GM21390 (cell line): Measurements from ENCODE around the gene DNPEP.

Experiments
- ATAC-seq: cut with Tn5 transposase; IDR thresholded peaks from one replicate; pipeline ENCODE4 v1.9.1; 2021; ENCODE audit not compliant: unreplicated experiment

The DNPEP gene

DNA sequence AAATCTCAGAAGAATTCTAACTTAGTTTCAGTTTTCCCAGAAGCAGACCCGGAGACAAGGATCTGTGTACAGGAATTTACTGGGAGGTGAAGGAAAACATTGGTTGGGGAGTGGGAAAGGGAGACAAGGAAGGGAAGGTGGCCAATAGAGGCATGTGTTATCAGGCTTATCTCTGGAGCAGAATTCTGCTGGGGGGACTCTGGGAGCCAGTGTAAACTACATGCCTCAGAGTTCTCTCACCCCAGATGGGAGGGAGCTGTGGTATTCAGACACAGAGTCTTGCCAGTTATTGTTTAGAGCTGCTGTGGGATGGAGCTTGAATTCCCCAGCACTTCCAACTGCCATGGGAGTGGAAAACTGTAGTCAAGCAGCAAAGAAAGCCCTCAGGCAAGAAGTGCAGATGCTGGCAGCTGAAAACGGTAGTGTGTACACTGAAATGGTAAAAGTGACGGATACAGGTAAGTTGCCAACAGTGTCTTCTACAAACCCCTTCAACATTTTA, 19.0 kb downstream of the DNPEP start:
- ATAC-seq = no peak

DNA sequence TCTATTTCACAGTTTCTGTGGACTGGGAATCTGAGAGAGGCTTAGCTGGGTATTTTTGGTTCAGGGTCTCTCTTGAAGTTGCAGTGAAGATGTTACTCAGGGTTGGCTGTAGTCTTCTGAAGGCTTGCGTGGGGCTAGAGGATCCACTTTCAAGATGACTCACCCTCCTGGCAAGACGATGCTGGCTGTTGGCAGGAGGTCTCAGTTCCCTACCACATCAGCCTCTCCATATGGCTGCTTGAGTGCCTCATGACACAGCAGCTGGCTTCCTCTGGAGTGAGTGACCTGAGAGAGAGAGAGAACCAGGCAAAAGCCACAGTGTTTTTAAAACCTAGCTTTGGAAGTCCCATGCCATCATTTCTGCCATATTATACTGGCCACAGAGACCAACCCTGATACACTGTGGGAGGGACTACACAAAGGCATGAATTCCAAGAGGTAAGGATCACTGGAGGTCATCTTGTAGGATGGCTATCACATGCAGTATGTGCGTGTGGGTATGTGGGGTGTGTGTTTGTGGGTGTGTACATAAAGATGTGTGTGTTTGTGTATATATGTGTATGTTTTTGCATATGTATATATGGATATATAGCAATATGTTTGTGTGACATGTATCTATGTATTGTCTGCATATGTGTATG, 25.1 kb downstream of the DNPEP start:
- peak; percentile 82 for ATAC-seq

DNA sequence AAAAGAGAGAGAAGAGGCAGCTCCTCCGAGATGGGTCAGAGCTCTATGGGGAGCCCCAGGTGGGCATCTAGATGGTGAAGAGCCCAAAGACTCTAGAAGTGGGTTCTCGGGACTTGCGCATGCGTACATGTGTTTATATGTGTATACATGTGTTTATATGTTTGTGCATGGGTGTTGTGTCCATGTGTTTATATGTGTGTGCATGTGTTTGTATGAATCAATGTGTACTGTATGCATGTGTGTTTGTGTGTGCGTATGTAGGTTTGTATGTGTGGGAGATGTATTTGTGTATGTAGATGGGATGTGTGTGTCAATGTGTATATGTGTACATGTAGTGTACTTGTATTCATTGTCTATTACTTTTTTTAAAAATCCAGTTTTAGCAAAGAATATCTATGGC, 25.6 kb downstream of the DNPEP start:
- no peak for ATAC-seq

DNA sequence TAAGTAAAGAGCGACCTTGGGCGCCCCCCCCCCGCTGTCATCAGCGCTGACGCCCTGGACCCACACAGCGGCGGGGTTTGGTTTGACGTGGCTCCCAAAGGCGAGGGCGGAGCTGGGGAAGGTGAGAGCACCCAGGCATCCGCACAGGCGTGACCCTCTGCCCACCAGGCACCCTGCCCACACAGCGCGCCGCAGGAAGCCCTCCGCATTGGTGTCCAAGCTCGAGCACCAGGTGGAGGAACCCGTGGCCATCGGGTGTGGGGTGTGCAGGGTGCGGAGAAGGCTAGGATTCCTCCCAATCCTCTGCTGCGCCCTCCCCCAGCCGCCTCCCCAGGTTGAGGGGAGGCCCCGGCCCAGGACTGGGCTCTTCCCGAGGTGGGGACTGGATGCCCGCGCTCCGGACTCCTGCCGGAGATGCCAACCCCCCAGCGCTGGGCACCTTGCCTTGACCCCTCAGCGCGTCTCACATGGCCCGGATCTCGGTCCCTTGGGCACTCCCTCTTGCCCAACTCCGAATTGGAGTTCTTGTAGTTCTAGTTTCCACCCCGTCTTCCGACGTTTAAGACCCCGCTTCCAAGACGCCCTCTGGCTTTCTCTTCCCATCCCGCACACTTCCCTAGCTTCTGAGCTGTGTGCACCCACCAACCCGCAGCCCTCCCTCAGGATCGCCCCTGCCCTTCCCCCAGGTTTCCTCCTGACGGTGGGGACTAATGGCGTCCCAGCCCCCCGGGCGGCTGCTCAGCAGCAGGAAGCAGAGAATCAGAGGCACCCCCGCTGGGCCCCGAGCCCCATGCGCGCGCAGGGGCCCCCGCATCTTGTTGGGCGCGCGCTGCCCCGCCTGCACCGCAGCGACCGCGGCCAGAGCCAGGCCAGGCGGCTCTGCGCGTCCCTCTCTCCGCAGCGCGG, 29.3 kb downstream of the DNPEP start:
- ATAC-seq = no peak

DNA sequence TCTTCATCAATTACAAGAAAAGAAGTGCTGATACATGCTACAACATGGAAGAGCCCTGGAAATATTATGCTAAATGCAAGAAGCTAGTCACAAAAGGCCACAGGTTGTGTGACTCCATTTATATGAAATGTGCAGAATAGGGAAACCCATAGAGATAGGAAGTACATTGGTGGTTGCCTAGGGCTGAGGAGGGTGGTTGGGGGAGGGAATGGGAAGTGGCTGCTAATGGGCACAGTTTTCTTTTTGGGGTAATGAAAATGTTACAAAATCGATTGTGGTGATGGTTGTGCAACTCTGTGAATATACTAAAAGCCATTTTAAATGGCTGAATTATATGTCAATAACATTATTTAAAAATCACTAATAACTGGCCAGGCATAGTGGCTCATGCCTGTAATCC, 30.9 kb downstream of the DNPEP start:
- no peak for ATAC-seq

DNA sequence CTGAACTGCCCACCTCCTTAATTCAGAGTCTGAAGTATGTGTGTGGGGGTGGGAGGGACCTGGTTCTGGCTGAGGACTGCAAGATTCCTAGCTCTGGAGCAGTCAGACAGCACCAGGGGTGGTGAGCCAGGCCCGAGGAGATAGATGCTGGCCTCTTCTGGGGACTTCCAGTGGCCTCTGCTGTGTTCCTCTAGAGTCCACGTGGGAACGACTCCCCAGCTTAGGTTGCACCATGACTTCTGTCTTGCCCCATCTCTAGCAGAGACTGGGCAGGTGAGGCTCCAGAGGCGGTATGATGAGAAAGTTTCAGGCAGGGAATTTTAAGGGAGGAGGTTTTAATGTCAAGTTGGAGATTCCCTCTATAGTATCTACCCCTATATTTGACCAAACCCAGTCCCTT, 33.1 kb downstream of the DNPEP start:
- ATAC-seq = no peak

DNA sequence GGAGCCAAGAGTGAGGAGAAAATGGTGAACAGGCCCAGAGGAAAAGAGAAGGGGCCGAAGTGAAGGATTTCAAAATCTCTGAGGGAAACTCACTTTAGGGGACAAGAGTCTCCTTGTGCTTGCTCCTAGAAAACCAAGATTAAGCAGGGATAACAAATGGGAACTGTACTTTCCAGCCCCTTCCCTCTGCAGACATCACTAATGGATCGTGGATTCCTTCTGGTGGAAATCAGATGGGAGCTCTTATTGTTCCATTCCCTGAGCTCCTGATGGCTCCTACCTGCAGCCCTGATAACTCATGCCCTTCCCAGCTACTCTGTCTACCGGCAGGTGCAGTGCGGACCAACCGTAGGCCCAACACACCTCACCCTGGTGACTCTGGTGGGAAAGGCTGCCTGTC, 34.6 kb downstream of the DNPEP start:
- no peak for ATAC-seq

DNA sequence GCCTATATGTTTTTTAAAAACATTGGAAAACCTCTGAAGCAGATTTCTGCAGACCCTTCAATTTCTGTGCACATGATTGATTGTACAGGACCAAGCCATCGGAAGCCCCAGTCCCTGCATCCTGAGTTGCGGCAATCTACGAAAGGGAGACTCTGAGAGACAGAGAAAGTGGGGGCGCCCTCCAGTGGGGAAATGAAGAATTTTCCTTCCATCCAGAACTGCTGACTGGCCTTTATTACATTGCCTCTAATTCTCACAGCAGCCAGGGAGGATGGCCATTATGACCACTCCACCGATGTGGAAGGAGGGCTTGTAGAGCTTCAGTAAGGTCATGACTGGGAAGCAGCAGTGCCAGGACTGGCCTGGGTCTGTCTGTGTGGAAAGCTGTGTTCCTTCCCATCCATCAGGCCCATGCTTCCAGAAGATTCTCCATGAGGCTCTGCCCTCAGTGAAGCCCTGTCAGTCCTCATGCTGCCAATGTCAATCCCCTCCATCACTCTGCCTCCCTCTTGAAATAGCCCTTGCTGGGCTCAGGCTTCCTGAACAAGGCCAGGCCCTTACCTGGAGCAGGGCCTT, 35.2 kb downstream of the DNPEP start:
- peak; percentile 60 for ATAC-seq

DNA sequence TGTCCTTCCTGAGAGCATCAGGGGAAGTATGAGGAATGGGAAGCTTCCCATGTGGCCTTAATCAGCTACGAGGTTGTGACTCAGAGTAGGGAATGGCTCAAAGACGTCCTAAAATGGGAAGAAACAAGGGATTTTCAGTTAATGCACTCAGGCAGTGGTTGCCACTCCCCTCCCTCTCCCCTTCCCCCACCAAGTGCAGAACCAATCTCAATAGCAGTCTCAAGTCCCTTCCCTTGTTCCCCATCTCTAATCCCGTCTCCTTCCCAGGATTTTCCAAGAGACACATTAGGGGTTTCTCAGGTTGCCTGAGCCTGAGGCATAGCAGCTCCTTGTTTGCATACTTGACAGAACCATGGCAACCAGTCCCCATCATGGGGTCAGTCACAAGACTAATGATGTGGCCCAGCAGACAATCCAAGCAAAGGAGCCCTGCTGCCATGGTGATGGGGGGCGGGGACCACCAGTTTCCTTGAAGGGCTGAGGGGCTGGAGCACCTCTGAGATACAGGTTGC, 36.9 kb downstream of the DNPEP start:
- no peak for ATAC-seq

DNA sequence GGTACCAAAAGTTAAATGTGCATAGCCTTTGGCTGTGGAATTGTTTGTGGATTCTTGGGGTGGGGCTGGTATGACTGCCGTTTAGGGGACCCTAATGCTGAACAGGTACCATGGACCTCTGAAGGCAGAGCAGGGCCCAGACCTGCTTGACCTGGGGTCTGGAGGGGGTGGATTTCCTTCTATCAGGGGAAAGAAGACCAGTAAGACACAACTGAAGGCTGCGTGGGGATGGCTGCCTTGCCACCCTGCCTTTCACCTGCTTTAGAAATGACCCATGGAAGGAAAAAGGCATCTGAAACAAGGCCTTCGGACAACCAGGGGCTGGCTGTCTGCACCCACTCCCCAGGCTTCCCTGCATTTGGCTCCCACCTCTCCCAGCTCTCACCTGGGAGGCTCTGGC, 37.5 kb downstream of the DNPEP start:
- no peak for ATAC-seq

DNA sequence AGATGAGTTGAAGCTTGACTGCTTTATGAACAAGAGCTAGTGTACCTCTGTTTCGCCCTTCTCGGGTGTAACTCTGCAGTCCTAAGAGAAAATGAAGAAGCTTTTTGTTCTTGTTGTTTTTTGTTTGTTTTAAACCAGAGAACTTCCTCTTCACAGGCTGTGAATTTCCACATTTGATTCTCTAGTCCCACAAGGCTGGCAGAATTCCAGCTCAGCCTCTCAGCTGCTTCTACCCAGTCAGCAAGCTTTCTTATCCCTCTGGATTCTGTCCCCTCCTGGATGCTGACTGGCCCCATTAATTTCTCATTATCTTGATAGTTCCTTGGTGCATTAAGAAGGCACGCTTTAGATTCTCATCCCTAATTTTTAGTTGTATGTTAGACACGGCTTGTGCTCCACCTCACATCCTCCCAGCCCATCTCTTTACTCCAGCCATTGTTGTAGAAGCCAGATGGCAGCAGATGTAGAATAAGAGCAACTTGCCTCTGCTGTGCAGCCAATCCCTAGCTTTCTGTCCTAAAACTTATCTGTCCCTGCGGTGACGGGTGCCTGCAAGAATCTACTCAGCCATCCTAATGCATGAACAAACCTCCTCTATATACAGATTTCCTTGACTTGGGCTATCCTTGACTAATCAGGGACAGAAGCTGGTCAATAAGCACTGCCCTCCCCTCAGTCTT, 42.8 kb downstream of the DNPEP start:
- ATAC-seq = no peak

DNA sequence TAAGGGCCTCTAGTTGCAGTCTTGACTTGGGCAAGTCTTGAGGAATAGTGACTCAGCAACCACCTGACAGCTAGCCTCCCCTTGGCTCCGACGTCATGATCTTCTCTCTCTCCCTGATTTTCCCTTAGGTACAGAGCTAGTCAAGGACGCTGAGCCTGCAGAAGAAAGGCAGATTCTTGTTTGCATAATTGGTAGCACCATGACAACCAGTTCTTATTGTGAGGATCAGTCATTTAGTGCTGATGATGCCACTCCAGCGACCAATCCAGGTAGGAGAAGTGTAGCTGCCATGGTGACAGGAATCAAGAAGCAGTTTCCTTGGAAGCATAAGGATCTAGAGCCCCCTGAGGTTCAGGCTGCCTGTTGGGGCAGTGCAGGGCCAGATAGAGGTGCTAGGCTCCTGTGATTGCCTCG, 52.3 kb downstream of the DNPEP start:
- ATAC-seq = no peak

DNA sequence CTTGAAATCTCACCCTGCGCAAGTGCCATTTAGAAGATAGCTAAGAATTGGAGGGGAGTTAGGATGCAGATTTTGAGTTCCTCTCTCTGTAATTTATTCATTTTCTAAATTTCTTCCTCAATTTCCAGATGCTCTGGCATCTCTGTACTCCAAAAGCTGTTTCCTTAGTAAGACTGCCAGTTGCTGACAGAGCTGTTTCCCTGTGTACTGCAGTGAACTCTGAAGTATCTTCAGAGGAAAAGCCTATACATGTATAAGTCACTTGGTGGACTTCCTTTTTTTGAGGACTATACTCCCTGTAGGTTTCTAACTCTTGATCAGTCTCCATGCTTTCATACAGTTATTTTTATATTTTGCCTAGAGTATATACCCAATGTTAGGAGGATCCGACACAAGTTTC, 53.6 kb downstream of the DNPEP start:
- ATAC-seq = no peak

DNA sequence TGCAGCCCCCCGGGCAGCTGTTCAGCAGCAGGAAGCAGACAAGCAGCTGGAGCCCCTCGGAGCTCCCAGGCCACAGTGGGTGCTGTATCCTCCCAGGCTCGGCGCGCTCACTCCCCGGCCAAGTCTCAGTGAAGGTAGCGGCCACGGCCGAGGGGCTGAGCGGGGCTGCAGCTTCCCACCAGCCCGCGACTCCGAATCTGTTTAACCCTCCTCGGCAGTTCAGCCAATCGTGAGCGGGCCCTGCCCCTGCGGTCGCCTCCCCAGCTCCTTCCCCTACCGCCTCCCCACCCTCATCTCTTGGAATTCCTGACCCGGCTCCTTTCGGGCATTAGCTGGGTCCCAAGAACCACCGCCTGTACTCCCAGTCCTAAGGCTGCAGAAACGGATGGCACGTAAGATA, 55.2 kb downstream of the DNPEP start, which contains the start of gene RESP18:
TSS of gene RESP18 (minus strand) at position 203 of the 400 bp plus-strand sequence.
- ATAC-seq = no peak

DNA sequence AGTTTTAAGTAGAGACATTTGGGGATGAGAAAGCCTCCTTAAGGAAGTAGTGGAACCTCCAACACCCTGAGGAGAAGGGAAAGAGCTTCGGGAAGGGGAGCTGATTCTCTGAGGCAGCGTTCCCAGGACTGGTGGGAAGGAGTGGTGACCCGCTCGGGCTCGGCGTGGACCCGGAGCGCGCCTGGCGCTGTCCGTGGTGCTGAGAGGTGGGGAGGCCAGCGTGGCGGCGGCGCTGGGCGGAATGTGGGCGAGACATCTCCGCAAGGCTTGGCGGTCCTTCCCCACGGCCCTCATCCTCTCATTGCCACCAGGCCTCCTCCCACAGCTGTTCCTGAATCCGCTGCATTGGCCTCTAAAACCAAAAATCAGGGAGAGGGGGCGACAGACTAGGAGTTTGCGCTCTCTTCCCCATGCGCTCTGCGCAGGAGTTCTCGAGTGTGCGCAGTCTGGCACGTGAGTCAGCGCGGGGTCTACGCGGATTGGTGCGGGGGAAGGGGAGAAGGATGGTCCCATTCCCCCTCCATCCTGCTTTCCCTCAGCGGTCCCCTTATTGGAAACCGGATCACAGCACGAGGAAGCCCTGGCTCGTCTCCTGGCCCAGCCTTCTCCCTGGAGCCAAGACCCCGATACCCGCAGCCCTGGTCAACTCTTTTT, 56.0 kb downstream of the DNPEP start:
- ATAC-seq = no peak

DNA sequence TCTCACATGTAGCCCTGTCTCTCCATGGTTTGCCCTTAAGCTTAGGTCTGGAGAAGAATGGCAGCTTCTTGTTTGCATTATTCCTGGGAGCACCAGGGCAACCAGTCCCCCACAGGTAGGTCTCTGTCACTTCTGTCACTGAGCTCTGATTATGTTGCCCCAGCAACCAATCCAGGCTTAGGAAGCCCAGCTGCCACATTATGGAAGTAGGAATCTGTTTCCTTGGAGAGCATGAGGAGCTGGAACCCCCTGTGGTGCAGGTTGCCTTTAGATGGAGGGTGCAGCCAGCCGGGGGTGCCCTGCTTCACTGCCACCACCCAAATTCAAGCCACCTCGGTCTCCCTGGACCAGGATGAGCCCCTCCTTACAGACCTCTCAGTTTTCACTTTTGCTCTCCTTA, 60.0 kb downstream of the DNPEP start:
- no peak for ATAC-seq

DNA sequence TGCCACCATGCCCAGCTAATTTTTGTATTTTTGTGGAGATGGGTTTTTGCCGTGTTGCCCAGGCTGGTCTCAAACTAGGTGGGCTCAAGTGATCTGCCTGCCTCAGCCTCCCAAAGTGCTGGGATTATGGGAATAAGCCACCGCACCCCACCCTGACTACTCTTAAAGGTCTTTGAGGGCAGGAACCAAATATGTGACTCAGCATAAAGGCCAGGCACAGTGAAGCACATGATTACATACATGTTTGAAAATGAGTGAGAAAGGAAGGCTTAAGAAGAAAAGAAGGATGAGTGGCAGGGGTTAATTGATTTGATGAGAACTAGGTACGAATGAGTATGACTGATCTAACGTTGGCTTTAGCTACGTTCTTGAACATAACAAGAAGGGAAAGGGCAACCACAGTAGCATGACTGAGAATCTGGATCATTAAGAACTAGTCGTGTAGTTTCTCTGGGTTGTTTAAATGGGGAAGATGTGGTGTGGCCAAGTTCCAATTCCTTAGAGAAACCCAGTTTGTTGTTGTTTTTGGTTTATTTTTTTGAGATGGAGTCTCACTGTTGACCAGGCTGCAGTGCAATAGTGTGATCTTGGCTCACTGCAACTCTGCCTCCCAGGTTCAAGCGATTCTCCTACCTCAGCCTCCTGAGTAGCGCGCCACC, 61.9 kb downstream of the DNPEP start:
- ATAC-seq = no peak

DNA sequence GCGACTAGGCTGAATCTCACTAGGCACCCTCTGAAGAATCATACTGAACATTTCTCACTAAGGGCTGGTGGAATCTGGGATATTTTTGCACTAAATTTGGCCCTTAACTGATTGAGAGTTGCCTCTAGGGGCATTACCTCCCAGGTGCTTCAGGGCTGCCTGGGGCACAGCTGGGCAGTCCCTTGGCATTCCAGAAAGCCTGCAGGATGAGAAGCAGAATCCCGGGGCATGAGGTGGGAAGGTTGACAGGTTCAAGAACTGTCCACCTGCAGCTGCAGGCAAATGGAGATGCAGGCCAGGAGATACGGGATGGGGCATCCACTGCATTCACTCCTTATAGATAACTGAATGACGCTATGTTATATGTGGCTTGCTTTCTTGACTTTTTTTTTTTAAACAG, 62.6 kb downstream of the DNPEP start:
- no peak for ATAC-seq

DNA sequence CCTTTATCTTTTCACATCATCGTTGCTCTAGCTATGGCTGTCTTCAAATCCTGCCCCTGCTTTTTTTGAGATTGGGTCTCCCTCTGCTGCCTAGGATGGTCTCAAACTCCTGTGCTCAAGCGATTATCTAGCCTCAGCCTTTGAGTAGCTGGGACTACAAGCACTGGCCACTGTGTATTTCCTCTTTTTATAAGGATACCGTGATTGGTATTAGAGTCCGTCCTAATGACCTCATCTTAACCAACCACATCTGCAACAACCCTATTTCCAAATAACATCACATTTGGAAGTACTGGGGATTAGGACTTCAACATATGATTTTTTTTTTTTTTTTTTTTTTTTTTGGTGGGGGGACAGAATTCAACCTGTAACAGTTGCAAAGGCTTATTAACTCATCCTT, 64.3 kb downstream of the DNPEP start:
- ATAC-seq = no peak
